Stimulated activated CD8-positive, alpha-beta memory T cell treated with anti-CD3 and anti-CD28 coated beads, Interleukin-7, amount 100 ng/mL, for 1 hour (primary cell): ENCODE data around the gene LPGAT1.
A peak's percentile ranks its signal among the peaks of the same experiment; 100 is the strongest.
"Not testable (repeated sequence)": the region's sequence is repeated elsewhere in the genome, so short reads cannot be mapped to it uniquely, and the experiment has no call there.

Experiments
- DNase-seq, 2 donors: peaks; one replicate each; pipeline ENCODE4 v3.0.0-alpha.2; 2020; ENCODE audit warnings: low read depth in 2 of 2

The LPGAT1 gene

GRCh38 chr1:211830328-211831142 lies at the start of gene LPGAT1:
TSS of gene LPGAT1 (minus strand) at chr1:211830763. CDS start at chr1:211829296, 1,467 bp downstream.
- peak; percentile 37 to 53 for DNase-seq

GRCh38 chr1:211879475-211879874 lies 48.9 kb upstream of the LPGAT1 start:
- no peak for DNase-seq

- no peak for DNase-seq
Observed at GRCh38 chr1:211876851-211877590, 46.5 kb upstream of the LPGAT1 start.

GRCh38 chr1:211875541-211875940 lies 45.0 kb upstream of the LPGAT1 start:
- no peak for DNase-seq

- no peak for DNase-seq
Observed at GRCh38 chr1:211874521-211875347, 44.2 kb upstream of the LPGAT1 start.

GRCh38 chr1:211873731-211874130 lies 43.2 kb upstream of the LPGAT1 start:
- DNase-seq: not testable (repeated sequence)

- no peak for DNase-seq
Observed at GRCh38 chr1:211870156-211870555, 39.6 kb upstream of the LPGAT1 start.

- DNase-seq: no peak
Observed at GRCh38 chr1:211865180-211865579, 34.6 kb upstream of the LPGAT1 start.

- DNase-seq: no peak
Observed at GRCh38 chr1:211859405-211859804, 28.8 kb upstream of the LPGAT1 start.

GRCh38 chr1:211851174-211851573 lies 20.6 kb upstream of the LPGAT1 start:
- DNase-seq: no peak

- DNase-seq: no peak
Observed at GRCh38 chr1:211843507-211844298, 13.1 kb upstream of the LPGAT1 start.

GRCh38 chr1:211843018-211843417 lies 12.5 kb upstream of the LPGAT1 start:
- DNase-seq: no peak

- DNase-seq: no peak
Observed at GRCh38 chr1:211842518-211842917, 12.0 kb upstream of the LPGAT1 start.

GRCh38 chr1:211839106-211839505 lies 8.5 kb upstream of the LPGAT1 start:
- no peak for DNase-seq

- DNase-seq: no peak
Observed at GRCh38 chr1:211833174-211833820, 2.7 kb upstream of the LPGAT1 start.

GRCh38 chr1:211832661-211833060 lies 2.1 kb upstream of the LPGAT1 start:
- no peak for DNase-seq

GRCh38 chr1:211831558-211832323 lies 1.2 kb upstream of the LPGAT1 start:
- DNase-seq: no peak

GRCh38 chr1:211830055-211830327 lies 572 bp downstream of the LPGAT1 start:
- DNase-seq: peak in 1 of 2 donors; percentile 4

GRCh38 chr1:211829343-211830054 lies 1.1 kb downstream of the LPGAT1 start:
- no peak for DNase-seq
